Activated gamma-delta T cell treated with Interleukin-2 at 50 U/mL for 16 hours (primary cell): ENCODE results near the gene EXPH5.
A peak's percentile ranks its signal among the peaks of the same experiment; 100 is the strongest.

Experiments used
- DNase-seq: peaks from one replicate; pipeline ENCODE4 v3.0.0-alpha.2; 2020

Gene EXPH5

DNA sequence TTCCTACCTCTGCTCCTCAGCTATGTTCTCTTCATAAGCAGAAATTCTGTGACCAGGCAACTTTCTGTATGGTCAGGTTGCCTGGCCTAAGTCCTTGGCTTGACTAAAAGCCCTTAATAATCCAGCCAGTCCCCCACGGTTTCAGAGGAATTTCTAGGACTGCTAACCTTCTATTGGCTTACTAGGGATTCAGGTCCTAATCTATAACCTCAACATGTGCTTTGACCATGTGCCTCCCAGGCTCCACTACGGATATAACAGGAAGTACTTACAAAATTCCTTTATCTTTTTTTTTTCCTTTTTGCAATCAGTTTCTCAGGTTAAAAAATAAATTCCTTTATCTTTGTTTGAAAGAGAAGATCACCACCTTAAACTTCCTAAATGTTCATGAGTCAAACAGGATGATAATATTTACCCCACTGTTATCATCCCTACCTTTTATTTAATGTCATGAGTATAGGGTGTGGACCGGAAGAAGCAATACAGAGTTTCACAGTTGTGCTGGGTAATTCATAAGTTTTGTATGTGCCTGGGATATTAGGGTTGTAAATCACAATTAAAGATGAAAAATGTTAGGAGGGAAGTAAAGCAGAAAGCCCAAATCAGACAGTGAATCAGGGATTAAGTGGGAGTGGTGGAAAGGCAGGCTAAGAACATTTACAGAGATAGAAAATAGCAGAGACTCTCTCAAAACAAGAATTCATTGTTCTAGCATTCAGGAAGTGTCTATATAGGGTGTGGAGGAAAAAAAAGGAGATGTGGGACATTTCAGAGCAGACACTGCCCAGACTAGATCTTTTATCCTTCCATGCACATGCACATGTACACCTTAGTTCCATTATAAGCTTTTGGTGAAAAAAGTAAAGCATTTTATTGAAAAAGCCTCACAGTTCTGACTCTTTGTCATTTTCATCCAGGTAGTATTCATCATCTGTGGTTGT lies 84.6 kb downstream of the EXPH5 start:
- DNase-seq: no peak

DNA sequence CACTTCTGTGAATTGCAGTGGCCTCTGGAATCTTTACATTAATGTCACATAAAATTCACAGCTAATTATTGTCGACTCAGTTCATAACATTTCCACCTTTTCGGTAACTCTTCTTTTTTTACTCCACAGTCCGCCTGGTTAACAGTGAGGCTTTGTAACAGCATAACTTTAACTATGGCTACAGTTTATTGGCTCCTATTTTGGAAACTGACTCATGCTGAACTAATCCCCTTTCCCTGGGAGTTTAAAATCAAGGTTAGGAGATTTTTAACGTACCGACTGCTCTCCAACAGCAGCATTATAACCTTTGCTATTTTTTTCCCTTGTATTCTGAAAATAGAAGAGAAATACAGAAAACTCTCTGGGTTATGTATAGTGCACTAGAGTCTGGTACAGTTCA lies 92.2 kb downstream of the EXPH5 start:
- DNase-seq: no peak

DNA sequence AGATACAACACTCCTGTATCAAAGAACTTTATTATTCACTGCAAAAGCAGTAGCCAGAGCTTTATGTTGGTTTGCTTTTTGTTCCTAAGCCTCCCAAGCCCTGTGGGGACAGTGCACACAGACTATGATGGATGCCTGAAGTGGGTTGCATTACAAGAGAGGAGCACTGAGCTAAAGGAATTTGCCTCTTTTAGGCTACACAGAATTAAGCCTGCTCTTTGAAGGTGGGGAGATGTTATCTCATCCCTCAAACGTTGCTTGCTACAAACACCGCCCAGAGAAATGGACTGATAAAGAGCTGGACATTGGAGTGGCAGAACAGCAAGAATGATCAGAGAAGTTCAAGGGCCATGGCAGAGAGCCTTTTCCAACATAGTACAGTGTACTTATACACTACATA lies 92.8 kb downstream of the EXPH5 start:
- no peak for DNase-seq

DNA sequence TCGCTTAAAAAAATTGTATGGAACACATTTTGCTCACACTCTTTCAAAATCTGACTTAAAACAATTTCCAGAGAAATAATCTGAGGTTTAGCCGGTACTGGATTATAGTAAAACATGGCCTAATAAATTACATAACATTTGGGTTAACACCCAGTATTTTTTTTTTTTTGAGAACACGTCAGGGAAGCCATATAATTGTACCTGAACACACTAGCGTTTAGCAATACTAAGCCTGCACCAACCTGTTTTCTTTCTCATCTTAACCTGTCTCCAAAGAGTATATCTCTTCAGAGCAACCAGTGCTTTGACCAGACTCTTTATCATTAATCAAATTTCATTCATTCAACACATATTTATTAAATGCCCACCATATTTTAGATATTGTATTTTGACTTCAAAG lies 93.4 kb downstream of the EXPH5 start:
- no peak for DNase-seq

DNA sequence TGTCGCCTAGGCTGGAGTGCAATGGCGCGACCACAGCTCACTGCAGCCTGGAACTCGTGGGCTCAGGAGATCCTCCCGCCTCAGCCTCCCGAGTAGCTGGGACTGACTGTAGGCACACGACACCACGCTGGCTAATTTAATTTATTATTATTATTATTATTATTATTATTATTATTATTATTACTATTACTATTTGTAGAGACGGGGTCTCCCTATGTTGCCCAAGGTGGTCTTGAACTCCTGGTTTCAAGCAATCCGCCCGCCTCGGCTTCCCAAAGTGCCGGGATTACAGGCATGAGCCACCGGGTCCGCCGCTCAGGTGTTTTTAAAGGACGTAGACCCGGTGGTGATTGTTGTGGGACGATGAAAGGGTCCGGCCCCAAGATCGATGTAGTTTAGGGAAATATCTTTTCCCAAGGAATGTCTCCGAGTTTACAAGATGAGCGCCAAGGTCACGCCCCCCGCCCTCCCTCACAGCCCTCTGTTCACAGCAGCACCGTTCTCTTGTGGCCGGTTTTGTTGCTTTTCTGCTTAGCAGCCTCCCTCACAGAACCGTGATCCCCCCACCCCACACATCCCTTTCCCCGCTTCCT lies 94.7 kb downstream of the EXPH5 start:
- no peak for DNase-seq

DNA sequence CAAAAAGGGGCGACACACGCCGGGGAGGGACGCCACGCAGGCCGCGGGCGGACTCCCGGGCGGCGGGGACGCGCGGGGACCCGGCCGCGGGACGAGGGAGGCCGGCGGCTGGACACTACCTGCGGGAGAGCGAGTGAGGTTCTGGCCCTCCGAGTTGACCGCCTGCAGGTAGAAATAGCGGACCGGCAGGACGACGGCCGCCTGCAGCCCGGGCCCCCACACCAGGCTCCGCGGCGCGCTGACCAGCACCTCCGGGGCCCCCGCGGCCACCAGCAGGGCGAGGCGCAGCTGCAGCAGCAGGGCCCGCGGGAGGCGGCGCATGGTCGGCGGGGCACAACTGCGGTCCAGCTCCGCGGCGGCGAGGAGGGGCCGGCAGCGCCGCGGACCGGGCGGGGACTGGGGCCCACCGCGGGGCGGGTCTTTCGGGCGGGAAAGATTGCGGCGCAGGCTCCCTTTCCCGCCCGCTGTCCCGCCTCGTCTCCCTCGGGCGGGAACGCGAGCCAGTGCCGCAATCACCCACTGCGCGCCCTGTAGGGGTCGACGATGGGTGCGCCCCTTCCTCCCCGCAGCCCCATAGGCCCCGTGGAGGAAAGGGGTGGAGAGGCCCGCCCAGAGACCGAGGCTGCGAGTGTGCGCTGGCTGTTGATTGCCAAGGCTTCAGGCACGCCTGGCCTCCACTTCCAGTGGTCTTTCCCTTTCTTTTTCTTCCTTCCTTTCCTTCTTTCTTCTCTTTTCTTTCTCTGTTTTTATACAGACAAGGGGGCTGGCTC lies 95.3 kb downstream of the EXPH5 start, which contains the start of gene POGLUT3:
POGLUT3 (minus strand) TSS at position 339 of the 770 bp plus-strand sequence; CDS start at position 321, 18 bp downstream.
- peak; percentile 21 for DNase-seq

DNA sequence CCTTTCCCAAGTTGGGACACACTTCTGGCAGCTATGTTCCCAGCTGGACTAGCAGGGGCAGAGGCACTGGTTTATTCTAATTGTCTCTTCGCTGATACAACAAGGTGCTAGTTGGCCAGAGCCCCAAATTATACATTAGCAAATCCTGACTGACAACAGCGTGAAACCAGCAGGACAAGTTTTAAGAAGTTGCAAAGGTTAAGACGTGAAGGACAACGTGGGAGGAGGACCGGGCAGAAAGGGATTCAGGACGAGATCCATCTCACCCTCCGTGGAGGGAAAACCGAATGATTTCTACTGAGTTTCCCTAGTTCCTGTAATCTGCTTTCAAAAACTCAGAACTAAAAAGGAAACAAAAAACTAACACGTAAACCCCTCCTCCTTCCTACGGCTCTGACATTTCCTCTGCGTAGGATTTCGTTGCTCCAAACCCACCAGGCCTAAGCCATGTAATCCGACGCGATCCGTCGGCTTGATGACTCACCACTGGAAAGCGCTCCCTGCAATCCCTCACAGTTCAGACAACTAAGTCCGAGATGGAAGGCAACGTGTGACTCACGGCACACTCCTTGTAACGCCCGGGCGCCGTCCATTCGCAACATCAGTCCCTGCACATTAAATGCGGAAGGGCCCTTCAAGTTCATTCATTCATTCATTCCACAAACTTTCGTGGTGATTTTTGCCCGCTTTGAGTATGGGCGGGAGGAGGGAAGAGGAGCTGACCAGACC lies 96.1 kb downstream of the EXPH5 start:
- DNase-seq: peak; percentile 40

DNA sequence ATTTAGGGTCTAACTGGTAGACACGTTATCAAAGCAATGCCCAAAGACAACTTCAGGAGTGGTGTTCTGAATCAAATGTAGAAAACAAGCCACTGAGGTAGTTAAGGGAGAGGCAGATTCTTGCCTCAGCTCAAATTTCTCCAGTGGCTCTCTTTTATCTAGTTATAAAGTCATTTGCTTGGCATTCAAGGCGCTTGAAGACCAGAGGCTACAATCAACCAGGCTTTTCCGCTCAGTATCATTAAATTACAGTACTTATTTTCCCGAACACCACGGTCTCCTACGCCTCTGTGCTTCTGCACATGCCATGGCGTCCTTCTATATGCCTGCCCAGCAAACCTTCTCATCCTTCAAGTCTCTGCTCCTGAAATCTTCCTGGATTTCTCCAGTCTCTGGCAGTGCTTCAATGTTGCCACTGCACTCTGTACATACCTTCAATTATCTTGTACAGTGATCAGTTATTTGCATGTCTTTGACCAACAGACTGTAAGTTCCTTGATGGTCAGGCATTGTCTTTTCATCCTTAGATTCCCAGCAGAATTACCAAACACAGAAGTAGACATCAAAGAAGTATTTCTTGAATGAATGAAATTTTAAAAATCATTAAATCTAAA lies 96.8 kb downstream of the EXPH5 start:
- no peak for DNase-seq

DNA sequence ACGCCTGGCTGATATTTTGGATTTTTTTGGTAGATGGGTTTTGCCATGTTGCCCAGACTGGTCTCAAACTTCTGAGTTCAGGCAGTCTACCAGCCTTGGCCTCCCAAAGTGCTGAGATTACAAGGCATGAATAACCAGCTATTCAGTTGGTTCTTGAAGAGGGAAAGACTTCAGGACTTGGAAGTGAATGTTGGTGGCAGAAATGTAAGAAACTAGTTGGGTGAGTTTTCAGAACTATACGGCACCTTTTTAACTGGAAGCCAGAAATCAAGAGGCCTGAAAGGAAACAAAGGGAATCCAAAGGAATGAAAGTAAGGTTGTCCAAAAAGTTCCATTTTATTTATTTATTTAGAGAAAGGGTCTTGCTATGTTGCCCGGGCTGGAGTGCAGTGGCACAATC lies 98.2 kb downstream of the EXPH5 start:
- no peak for DNase-seq

DNA sequence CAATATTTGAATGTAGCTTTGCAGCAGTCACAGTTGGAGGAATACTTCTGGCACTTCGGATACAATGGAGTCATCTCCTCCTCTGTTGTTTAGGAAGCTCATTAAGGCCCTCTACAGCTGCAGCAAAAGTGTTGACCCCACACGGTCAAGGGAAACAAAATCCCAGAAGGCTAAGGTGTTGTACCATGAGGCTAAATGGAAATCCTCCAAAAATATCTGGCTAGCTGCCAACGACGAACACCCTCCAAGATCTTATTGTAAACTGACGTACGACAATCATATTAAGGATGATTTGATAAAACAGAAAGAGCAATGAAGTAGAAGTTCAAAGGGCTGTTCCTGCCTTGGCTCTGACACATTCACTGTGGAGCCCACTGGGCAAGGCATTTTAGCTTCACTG lies 99.4 kb downstream of the EXPH5 start:
- no peak for DNase-seq

DNA sequence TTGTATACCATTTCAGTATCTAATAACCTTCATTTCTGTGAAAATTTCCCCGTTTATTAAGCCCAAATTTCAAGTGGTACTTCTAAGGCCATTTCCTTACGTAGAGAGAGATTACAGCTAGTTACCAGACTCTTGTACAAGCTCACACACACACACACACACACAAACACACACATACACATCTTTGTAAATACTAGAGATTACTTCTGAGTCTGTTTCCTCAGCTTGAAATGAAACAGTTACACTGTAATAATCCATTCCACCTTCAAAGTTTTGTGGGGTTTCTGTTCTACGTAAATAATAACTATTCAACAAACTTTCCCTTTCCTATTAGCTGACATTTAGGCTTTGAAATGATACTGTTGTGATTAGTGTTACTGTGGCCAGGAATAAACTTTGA lies 101.6 kb downstream of the EXPH5 start:
- no peak for DNase-seq

DNA sequence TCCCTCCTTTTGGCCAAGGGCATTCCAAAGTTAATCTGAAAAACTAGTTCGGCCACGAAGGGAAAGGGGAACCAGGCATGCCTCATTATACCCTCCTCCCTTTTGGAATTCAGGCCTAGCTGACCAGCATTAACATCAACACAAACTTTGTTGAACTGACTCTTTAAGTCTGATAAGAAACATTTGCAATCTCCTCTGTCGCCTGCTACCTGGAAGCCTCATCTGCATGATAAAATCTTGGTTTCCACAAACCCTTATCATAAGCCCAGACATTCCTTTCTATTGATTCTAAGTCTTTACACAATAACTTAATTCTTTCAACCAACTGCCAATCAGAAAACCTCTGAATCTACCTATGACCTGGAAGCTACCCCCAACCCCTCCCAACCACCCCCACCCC lies 106.7 kb downstream of the EXPH5 start:
- DNase-seq: no peak

DNA sequence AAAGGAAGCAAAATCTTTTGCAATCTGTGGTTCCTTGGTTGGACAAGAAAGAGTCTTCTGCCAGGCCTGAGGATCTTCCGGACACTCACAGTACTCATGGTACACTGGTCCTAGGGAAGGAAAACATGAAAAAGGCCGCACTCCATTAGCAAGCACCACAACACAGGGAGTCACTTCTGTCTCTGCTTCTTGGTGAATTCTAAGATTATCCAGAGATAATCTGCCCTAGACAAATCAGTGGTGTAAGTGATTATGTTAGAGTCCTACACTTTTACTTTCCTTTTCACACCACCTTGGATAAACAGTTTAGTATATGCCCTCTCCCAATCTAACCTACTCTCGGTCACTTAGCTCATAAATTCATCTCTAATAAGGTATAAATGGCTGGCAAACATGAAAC lies 107.2 kb downstream of the EXPH5 start:
- no peak for DNase-seq

DNA sequence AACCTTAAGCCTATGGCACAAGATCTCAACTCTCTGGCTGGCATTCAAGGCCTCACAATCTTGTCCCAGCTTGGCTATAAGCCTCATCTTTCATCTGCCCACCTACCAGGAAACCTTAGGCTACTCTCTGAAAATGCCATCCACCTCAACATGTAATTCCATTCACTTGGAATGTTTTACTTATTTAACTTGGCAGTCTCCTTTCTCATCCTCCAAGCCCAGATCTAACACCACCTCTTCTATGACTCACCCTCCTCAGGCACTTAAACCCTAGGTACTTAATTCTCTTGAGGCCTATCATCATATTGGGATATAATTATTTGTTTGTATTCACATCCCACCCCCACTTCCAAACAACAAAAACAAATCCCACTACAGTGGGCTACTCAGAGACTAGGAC lies 110.4 kb downstream of the EXPH5 start:
- DNase-seq: no peak

DNA sequence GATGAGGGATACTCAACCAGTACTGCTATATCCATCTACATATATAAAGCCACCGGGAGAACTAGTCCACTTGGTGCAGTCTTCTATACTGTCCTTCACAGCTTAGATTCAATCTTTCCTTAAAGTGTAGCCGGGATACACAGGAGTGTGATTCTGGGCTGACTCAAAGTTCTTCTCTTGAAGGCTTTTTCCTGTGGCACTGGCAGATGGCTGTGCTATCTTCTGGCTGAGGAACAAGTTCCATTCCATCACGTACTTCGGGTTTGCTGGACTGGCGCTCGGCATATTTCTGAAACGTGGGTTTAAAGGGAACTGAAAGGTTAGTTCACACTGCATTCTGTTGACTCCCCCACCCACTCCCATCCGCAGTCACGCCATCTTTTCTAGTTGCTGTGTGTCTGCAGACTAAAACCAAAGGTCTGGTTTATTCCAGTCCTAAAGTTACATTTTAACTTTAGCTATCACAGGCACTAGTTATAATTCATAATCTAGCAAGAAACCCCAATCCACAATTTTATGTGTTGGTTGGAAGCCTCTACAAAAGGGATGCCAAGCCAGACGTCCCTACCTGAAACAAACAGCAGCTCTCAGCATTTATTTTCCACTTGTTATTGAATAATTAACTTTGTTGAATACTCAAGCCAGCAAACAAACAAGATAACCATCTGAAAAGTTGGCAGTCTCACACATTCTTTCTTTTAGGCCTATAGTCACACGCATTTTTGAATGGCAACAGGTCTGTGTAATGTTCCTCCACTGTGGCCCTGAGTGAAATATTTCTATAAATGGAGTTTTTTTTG lies 118.7 kb downstream of the EXPH5 start:
- no peak for DNase-seq

DNA sequence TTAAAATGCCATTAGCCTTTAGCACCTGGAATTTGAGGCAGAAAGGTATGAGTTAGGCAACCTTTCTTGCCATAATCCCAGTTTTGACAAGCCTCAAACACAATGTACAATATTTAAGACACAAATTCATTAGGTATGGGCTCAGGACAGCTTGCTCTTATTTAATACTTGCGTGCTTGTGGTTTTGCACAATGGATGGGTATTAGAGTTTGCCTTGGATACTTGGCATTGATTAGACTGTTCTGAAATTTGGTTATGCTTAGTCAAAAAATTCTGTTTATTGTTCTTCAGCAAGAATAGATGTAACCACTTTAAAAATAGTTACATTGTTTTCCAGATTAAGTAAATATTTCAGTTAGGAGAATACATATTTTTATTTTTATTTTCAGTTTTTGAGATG lies 120.9 kb downstream of the EXPH5 start:
- no peak for DNase-seq

DNA sequence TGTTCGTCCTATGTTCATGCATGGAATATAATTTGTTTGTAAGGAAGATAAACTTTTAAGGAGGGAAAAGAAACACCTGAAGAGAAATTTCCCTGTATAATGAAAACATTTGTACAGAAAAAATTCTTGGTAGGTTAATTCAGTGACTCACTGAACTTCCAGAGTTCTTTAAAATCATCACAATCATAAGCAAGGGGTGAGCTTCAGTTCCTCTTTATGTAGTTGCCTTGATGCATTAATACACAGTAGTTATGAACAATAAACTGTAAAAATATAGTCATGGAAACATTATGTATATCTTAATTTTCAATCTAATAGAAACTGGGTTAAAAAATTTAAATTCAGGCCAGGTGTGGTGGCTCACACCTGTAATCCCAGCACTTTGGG lies 125.1 kb downstream of the EXPH5 start:
- no peak for DNase-seq

DNA sequence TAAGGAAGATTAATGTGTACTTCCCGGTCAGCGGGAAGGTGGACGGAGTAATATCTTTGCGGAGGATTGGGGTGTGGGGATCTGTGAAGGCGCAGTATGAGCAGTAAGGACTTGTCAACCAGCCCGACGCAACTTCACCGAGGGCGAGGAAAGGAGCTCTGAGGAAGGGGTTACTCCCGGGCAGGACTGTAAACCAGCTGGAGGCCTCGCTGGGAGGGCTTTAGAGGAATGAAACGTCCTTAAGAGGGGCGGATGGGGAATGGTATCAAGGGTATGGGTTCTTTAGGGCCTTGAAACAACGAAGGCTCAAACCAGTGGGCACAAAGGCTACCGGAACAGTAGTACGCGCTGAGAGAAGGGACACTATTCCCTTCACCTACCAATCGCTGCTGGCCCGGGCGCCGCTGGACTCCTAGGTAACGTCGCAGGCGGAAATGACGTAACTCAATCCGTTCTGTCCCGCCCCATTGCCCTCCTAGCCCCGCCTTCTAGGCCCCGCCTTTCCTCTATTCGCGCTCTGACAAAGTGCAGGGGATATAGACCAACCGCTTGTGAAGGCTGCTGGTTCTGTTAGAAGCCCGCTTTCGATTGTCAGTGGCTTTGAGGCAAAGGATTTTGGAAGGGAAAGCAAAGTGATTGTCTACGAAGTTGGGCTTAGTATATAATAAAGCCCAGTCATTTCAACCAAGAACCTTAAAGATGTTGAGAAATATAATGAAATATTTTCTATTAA lies 126.3 kb downstream of the EXPH5 start, which contains the start of gene C11orf65:
C11orf65 (minus strand) TSS at position 439 of the 733 bp plus-strand sequence. CDS start 5,970 bp downstream, outside the sequence.
- DNase-seq: peak; percentile 94

DNA sequence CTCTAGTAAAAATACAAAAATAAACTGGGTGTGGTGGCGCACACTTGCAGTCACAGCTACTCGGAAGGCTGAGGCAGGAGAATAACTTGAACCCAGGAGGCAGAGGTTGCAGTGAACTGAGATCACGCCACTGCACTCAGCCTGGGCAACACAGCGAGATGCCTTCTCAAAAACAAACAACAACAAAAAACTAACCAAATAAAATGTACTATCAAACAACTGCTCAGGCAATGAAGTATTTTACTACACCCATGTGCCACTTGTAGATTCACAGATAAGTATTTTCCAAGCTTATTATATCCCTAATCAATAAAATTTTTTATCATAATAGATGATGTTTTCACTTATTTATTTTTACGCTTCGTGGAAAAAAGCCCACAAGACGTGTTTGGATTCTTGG lies 127.2 kb downstream of the EXPH5 start:
- no peak for DNase-seq
